Measurements from ENCODE around the gene FAM234B. TPM values are rescaled to one million over a fixed set of nuclear protein-coding genes. Genes with fewer than 3 reads are reported as not detected.

Gene FAM234B
- total RNA-seq, 2 donors from 2014 or later = 3.7 to 3.8 TPM

GRCh38 chr12:13128291-13128965 is 84.2 kb downstream of the FAM234B start:
- DNase-seq (no peak), ATAC-seq (no peak)
- intact Hi-C loops (cut with DNase I) = no loop called here

- ATAC-seq = no peak
- intact Hi-C loops (cut with DNase I) = no loop called here
- no peak for DNase-seq
Measured at GRCh38 chr12:13130981-13131380, 86.8 kb downstream of the FAM234B start.

Other genes with a start within 250 kb of the FAM234B start
- 10 to 100 TPM; 29.7 to 31.6 TPM for gene DDX47, start 231.0 kb upstream of the FAM234B start, total RNA-seq
- 1 to 10 TPM; 2.6 to 5.6 TPM for gene GPRC5A, start 152.8 kb upstream of the FAM234B start, total RNA-seq
- gene GPRC5D, start 92.2 kb upstream of the FAM234B start, total RNA-seq = not detected
- 10 to 100 TPM; 57.5 to 65.1 TPM for gene HEBP1, start 44.1 kb upstream of the FAM234B start, total RNA-seq
- not detected for gene GSG1, start 59.3 kb downstream of the FAM234B start, total RNA-seq
- 100 to 1,000 TPM; 304 to 477 TPM for gene EMP1, start 152.3 kb downstream of the FAM234B start, total RNA-seq